HL-60 (cell line): ENCODE results near the gene RABEPK.

ENCODE experiments used
- POLR2AphosphoS5 ChIP-seq: IDR thresholded peaks from 2 replicates; pipeline ENCODE4 v1.6.1; 2012; ENCODE audit warnings: low read depth
- TF ChIP-seq, protein P1 (sequence below): IDR thresholded peaks from one replicate; pipeline ENCODE4 v1.5.1; 2011; ENCODE audit warnings: low read length, control low read depth, inconsistent platforms; ENCODE audit not compliant: insufficient read depth

DNA sequence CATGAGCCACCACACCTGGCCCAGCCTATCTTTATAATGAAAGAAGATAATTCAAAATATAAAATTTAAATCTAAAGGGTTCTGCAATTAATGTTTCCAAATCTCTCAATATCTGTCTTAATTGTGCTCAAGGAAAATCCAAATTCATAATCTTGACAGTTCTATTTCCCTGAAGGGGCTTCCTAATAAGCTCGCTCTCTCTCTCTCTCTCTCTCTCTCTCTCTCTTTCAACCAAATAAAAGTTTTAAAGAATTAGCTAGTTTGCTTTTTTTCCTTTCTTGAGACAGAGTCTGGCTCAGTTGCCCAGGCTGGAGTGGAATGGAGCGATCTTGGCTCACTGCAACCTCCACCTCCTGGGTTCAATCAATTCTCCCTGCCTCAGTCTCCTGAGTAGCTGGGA, 43.8 kb upstream of the RABEPK start:
- TF ChIP-seq, protein P1, sequence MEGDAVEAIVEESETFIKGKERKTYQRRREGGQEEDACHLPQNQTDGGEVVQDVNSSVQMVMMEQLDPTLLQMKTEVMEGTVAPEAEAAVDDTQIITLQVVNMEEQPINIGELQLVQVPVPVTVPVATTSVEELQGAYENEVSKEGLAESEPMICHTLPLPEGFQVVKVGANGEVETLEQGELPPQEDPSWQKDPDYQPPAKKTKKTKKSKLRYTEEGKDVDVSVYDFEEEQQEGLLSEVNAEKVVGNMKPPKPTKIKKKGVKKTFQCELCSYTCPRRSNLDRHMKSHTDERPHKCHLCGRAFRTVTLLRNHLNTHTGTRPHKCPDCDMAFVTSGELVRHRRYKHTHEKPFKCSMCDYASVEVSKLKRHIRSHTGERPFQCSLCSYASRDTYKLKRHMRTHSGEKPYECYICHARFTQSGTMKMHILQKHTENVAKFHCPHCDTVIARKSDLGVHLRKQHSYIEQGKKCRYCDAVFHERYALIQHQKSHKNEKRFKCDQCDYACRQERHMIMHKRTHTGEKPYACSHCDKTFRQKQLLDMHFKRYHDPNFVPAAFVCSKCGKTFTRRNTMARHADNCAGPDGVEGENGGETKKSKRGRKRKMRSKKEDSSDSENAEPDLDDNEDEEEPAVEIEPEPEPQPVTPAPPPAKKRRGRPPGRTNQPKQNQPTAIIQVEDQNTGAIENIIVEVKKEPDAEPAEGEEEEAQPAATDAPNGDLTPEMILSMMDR: no peak
- TF ChIP-seq POLR2AphosphoS5: no peak
